ENCODE measurements around the gene NYAP2.

Gene NYAP2

GRCh38 chr2:225668606-225669266 lies 269.2 kb downstream of the NYAP2 start:
- H3K4me3 ChIP-seq (ENCODE audit: low read length), result no peak overlapping the region
- TF ChIP-seq CTCF (IDR thresholded peaks at IDR 0.05; ENCODE audit: insufficient read depth, low read depth, low read length, missing control alignments), result peak; percentile 93
- peak; percentile 80 for DNase-seq (ENCODE audit: low read depth)

- DNase-seq (ENCODE audit: low read depth), result peak; percentile 58
- TF ChIP-seq CTCF (IDR thresholded peaks at IDR 0.05; ENCODE audit: insufficient read depth, low read depth, low read length, missing control alignments), result peak; percentile 44
- no peak overlapping the region for H3K4me3 ChIP-seq (ENCODE audit: low read length)
Measured at GRCh38 chr2:225670111-225670974, 270.8 kb downstream of the NYAP2 start.

- TF ChIP-seq CTCF (IDR thresholded peaks at IDR 0.05; ENCODE audit: insufficient read depth, low read depth, low read length, missing control alignments), result no peak
- no peak for DNase-seq (ENCODE audit: low read depth)
- H3K4me3 ChIP-seq (ENCODE audit: low read length), result no peak overlapping the region
Measured at GRCh38 chr2:225678792-225679191, 279.3 kb downstream of the NYAP2 start.

GRCh38 chr2:225683258-225683657 lies 283.7 kb downstream of the NYAP2 start:
- DNase-seq (ENCODE audit: low read depth), result no peak
- TF ChIP-seq CTCF (IDR thresholded peaks at IDR 0.05; ENCODE audit: insufficient read depth, low read depth, low read length, missing control alignments), result no peak
- no peak overlapping the region for H3K4me3 ChIP-seq (ENCODE audit: low read length)

- DNase-seq (ENCODE audit: low read depth), result no peak
- TF ChIP-seq CTCF (IDR thresholded peaks at IDR 0.05; ENCODE audit: insufficient read depth, low read depth, low read length, missing control alignments), result no peak
- no peak overlapping the region for H3K4me3 ChIP-seq (ENCODE audit: low read length)
Measured at GRCh38 chr2:225690153-225690552, 290.6 kb downstream of the NYAP2 start.

GRCh38 chr2:225691711-225692110 lies 292.2 kb downstream of the NYAP2 start:
- peak; percentile 50 for DNase-seq (ENCODE audit: low read depth)
- no peak for TF ChIP-seq CTCF (IDR thresholded peaks at IDR 0.05; ENCODE audit: insufficient read depth, low read depth, low read length, missing control alignments)
- no peak overlapping the region for H3K4me3 ChIP-seq (ENCODE audit: low read length)
